Nephron (organoid): ENCODE results near the gene SLC7A6.

Source experiments
- H3K27ac Mint-ChIP-seq, 3 experiments: 2 replicates each; pipeline ENCODE4 v1.8.0; 2020; ENCODE audit warnings: mixed read lengths in 3 of 3, mild to moderate bottlenecking in 2 of 3, moderate library complexity in 1 of 3
- H3K27me3 Mint-ChIP-seq: 2 replicates; pipeline ENCODE4 v1.8.0; 2021; ENCODE audit warnings: low read depth, mild to moderate bottlenecking, moderate library complexity, mixed read lengths
- H3K36me3 Mint-ChIP-seq: 2 replicates; pipeline ENCODE4 v1.8.0; 2020; ENCODE audit warnings: low read depth, mixed read lengths
- H3K4me1 Mint-ChIP-seq: 2 replicates; pipeline ENCODE4 v1.8.0; 2020; ENCODE audit warnings: mixed read lengths
- H3K4me3 Mint-ChIP-seq, 3 experiments: 2 replicates each; pipeline ENCODE4 v1.8.0; 2020; ENCODE audit warnings: mild to moderate bottlenecking in 3 of 3, mixed read lengths in 3 of 3, moderate library complexity in 2 of 3
- H3K9me3 Mint-ChIP-seq: 2 replicates; pipeline ENCODE4 v1.8.0; 2020; ENCODE audit warnings: mixed read lengths
- TF ChIP-seq, protein P1 (sequence below), 3 experiments: fragments of 200-600 bp; sonication (generic); IDR thresholded peaks; one replicate each; pipeline ENCODE4 v1.5.0; 2021; ENCODE audit warnings: antibody characterized with exemption in 3 of 3; ENCODE audit not compliant: unreplicated experiment in 3 of 3

SLC7A6 gene

DNA sequence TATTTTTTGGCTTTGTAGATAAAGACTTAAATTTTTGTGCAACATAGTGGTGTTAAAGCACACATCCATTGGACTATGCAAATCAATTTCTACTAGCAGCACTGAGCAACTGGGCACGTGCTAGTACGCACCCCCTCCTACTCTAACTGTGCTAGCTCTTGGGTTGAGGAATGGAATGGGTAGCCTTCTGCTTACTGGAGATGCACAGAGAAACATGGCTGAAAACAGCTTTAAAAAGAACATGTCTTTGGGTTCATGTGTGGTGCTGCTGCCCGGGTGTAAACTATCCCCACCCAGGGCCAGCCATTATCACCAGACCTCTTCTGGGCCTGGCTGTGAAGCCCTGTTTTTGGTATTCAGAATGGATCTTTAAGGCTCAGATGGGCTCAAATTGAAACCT, 35.7 kb upstream of the SLC7A6 start:
- no peaks in the 10 kb centered on the region for H3K9me3 Mint-ChIP-seq

DNA sequence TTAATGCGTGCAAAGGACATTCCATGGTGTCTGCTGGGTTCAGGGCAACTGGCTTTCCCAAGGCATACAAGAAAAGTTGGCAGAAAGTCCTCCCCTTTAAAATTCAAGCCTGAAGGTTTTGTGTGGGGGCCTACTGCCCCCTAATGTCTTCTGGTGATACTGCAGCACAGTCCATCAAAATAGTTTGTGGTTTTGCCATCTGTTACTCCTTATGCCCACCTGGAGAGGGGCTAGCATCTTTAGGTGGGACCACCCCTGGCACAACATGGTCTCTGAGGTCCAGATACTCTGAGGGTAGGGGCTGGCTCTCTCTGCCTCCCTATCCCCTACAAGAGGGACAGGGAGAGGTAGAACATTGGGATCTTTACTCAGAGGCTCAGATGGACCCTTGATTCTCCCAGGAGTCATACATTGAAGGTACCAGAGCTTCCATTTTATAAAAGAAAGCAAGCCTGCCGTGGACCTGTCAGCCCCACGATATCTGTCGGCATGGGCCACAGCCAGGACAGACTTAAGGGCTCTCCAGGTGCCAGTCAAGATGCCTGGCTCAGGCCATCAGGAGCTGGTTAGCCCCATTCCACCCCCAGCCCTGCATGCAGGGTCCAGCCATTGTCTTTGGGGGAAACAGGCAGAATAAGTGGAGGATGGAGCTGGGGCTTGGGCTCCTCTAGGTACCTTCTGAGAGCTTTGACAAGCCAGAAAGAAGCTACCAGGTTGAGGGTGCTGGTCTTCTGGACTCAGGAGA, 34.7 kb upstream of the SLC7A6 start:
- Mint-ChIP-seq H3K27ac (peak overlapping the region; percentile 35 to 74 (median 54)), H3K36me3 (peaks cover 3% of the 10 kb centered on the region), H3K4me1 (peaks cover 16% of the 10 kb centered on the region), H3K27me3 (peaks cover 15% of the 10 kb centered on the region), H3K4me3 (no peak overlapping the region), H3K9me3 (no peaks in the 10 kb centered on the region)
- TF ChIP-seq, protein P1, sequence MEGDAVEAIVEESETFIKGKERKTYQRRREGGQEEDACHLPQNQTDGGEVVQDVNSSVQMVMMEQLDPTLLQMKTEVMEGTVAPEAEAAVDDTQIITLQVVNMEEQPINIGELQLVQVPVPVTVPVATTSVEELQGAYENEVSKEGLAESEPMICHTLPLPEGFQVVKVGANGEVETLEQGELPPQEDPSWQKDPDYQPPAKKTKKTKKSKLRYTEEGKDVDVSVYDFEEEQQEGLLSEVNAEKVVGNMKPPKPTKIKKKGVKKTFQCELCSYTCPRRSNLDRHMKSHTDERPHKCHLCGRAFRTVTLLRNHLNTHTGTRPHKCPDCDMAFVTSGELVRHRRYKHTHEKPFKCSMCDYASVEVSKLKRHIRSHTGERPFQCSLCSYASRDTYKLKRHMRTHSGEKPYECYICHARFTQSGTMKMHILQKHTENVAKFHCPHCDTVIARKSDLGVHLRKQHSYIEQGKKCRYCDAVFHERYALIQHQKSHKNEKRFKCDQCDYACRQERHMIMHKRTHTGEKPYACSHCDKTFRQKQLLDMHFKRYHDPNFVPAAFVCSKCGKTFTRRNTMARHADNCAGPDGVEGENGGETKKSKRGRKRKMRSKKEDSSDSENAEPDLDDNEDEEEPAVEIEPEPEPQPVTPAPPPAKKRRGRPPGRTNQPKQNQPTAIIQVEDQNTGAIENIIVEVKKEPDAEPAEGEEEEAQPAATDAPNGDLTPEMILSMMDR (IDR thresholded peaks at IDR 0.05; ENCODE audit: unreplicated experiment in 3 of 3), result peak; percentile 81 to 91 (median 83)

More for the DNA sequence above, 35.7 kb upstream of the SLC7A6 start:
- Mint-ChIP-seq H3K4me3 (no peak overlapping the region), H3K4me1 (peaks cover 14% of the 10 kb centered on the region), H3K36me3 (peaks cover 3% of the 10 kb centered on the region), H3K27ac (no peak overlapping the region), H3K27me3 (peaks cover 5% of the 10 kb centered on the region)
- TF ChIP-seq, protein P1 (IDR thresholded peaks at IDR 0.05; ENCODE audit: unreplicated experiment in 3 of 3), result no peak

DNA sequence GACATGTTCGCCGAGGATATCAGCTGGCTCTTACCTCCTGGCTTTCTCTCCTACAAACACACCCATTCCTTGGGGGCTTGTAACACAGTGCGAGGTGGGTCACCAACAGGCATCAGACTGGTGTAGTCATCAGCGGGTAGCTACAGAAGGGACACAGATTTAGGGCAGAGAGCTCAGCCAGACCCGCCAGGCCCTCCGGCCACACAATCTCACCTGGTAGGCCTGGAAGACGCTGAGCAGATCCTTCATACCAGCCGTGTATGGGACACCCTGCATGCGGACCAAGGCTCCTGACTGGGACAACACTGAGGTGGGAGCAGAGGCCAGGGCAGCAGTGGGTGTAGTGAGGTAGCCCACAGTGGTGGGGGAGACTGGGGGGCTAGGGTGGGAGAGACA, 34.2 kb upstream of the SLC7A6 start:
- Mint-ChIP-seq H3K36me3 (peaks cover 3% of the 10 kb centered on the region), H3K27me3 (peaks cover 20% of the 10 kb centered on the region)

DNA sequence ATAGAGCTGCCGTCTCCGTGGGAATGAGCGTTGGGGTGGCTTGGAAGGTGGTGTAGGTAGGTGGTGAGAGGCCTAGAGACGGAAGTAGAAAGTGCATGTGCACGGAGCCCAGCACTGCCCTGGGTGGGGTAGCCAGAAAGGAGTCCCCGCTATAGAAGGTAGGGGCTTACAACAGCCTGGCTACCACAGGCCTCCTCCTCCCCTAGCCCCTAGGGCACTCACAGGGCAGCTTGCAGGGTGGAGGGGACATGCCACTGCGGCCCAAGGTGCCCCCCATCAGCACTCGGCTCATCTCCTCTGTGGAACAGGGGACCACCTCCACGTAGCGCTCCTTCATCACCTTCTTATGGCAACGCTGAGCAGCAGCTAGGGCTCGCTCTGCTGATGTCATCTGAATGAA, 33.4 kb upstream of the SLC7A6 start:
- Mint-ChIP-seq H3K4me1 (peaks cover 20% of the 10 kb centered on the region), H3K27me3 (peaks cover 26% of the 10 kb centered on the region), H3K27ac (no peak overlapping the region), H3K4me3 (no peak overlapping the region), H3K9me3 (no peaks in the 10 kb centered on the region), H3K36me3 (peaks cover 3% of the 10 kb centered on the region)
- TF ChIP-seq, protein P1 (IDR thresholded peaks at IDR 0.05; ENCODE audit: unreplicated experiment in 3 of 3), result no peak

More for the DNA sequence above, 34.2 kb upstream of the SLC7A6 start:
- no peaks in the 10 kb centered on the region for H3K9me3 Mint-ChIP-seq
- no peak overlapping the region for H3K4me3 Mint-ChIP-seq
- no peak overlapping the region for H3K27ac Mint-ChIP-seq
- peaks cover 20% of the 10 kb centered on the region for H3K4me1 Mint-ChIP-seq
- TF ChIP-seq, protein P1 (IDR thresholded peaks at IDR 0.05; ENCODE audit: unreplicated experiment in 3 of 3), result no peak

DNA sequence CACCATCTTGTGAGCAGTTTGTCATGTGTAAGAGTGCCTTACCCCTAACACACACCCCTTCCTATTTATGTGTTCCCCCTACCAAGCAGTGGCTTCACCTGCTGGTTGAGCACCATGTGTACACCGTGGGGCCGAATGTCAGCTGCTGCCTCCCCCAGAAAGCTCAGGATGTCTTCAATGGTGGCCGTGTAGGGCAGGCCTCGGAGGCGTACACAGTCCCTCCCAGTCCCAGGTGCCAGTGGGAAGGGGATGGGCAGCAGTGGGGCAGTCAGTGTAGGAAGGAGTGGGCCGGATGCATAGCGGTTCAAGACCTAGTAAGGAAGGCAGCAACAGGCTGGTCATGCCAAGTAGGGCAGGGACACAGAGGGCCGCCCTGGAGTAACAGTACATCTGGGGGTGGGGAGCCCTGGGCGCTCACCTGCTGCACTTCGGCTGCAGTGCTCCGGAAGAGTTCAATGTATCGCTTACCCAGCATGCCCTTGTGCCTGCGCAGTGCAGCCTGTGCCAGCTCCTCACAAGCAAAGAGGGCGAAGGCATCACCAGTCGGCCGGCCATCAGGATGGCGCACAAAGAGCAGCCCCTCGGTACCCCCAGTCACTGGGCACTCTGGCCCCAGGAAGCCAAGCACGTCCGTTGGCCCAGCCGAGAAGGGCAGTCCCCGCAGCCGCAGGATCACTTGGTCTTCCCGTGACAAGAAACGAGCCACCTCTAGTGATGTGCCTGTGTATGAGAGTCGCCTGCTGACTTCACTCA, 32.8 kb upstream of the SLC7A6 start:
- Mint-ChIP-seq H3K36me3 (peaks cover 3% of the 10 kb centered on the region), H3K4me3 (no peak overlapping the region), H3K9me3 (no peaks in the 10 kb centered on the region), H3K27ac (no peak overlapping the region), H3K4me1 (peaks cover 24% of the 10 kb centered on the region), H3K27me3 (peaks cover 31% of the 10 kb centered on the region)
- TF ChIP-seq, protein P1 (IDR thresholded peaks at IDR 0.05; ENCODE audit: unreplicated experiment in 3 of 3), result no peak
